ENCODE measurements around the gene COL4A3.

The COL4A3 gene

DNA sequence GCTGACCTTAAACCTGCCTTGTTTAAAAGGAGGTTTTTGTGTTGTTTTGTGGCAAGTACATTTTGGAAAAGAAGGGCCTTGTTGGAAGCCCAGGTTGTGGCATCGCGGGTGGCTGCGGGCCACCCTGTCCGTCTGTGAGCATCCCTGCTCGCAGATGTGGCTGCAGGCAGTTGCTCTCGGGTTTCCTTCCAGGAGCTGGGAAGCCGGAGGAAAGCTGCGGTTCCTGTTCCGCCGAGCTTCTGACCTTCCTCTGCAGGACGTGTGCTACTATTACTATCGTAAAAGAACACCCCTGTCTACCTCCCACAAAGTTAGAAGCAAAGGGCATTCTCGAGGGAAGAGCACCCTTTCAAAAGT is 161.4 kb downstream of the COL4A3 start:
- Histone ChIP-seq H2BK120ac (ENCODE audit: low read depth, low read length) (no peak overlapping the region), H2BK15ac (ENCODE audit: low read depth, poor library complexity, severe bottlenecking) (no peak overlapping the region), H3K4ac (ENCODE audit: low read depth in 1 of 2, low read length in 2 of 2) (peak overlapping the region in 1 of 2 experiments; percentile 93), H4K8ac (ENCODE audit: low read length) (peak overlapping the region; percentile 42), H3K36me3 (ENCODE audit: control insufficient read depth in 1 of 2, insufficient read depth in 2 of 2, low read depth in 1 of 2, low read length in 2 of 2) (peaks cover under 1 to 13% of the 10 kb centered on the region in 2 experiments), H3K4me2 (ENCODE audit: low read length, poor library complexity, severe bottlenecking) (peak overlapping the region; percentile 96), H3K9me3 (ENCODE audit: control insufficient read depth, low read length) (no peaks in the 10 kb centered on the region), H3K79me1 (replicated peaks; ENCODE audit: low read length, poor library complexity, severe bottlenecking) (peaks cover 8% of the 10 kb centered on the region), H4K91ac (ENCODE audit: low read length) (no peak overlapping the region), H2BK5ac (ENCODE audit: low read depth, low read length, poor library complexity, severe bottlenecking) (no peak overlapping the region), H3K27me3 (ENCODE audit: control insufficient read depth in 1 of 2, insufficient read depth in 1 of 2, low read length in 2 of 2) (no peaks in the 10 kb centered on the region), H2BK12ac (ENCODE audit: low read length in 2 of 2) (peak overlapping the region in 1 of 2 experiments; percentile 10), H3K18ac (ENCODE audit: low read depth in 1 of 2, low read length in 2 of 2) (no peak overlapping the region), H3K23ac (ENCODE audit: low read length in 2 of 2) (no peak overlapping the region), H3K14ac (ENCODE audit: low read length in 2 of 2) (no peak overlapping the region), H2AFZ (ENCODE audit: low read depth, low read length) (peak overlapping the region; percentile 88), H3K4me1 (ENCODE audit: control insufficient read depth, insufficient read depth, low read depth, low read length) (no peaks in the 10 kb centered on the region), H3K9ac (ENCODE audit: low read length) (peak overlapping the region; percentile 92), H3K4me3 (ENCODE audit: insufficient read depth in 1 of 2, low read depth in 1 of 2, low read length in 2 of 2) (peak overlapping the region; percentile 85 to 88), H2AK5ac (ENCODE audit: low read length, severe bottlenecking) (no peak overlapping the region), H3K27ac (ENCODE audit: low read length, poor library complexity, severe bottlenecking) (peak overlapping the region; percentile 40)
- WGBS: 2% methylated on average over 13 of the region's 13 CpGs
- peak; percentile 59 for DNase-seq

- 93% methylated on average over 4 of the region's 6 CpGs for WGBS
- no peak overlapping the region for H2BK120ac ChIP-seq (ENCODE audit: low read depth, low read length)
- peaks cover 0 to 21% of the 10 kb centered on the region in 2 experiments for H3K36me3 ChIP-seq (ENCODE audit: control insufficient read depth in 1 of 2, insufficient read depth in 2 of 2, low read depth in 1 of 2, low read length in 2 of 2)
- H2BK12ac ChIP-seq (ENCODE audit: low read length in 2 of 2): no peak overlapping the region
- no peak overlapping the region for H2AFZ ChIP-seq (ENCODE audit: low read depth, low read length)
- no peaks in the 10 kb centered on the region for H3K4me1 ChIP-seq (ENCODE audit: control insufficient read depth, insufficient read depth, low read depth, low read length)
- DNase-seq: no peak
- no peak overlapping the region for H3K4ac ChIP-seq (ENCODE audit: low read depth in 1 of 2, low read length in 2 of 2)
- H3K14ac ChIP-seq (ENCODE audit: low read length in 2 of 2): no peak overlapping the region
- no peak overlapping the region for H2BK15ac ChIP-seq (ENCODE audit: low read depth, poor library complexity, severe bottlenecking)
- H2AK5ac ChIP-seq (ENCODE audit: low read length, severe bottlenecking): peak overlapping the region; percentile 84
- no peak overlapping the region for H4K8ac ChIP-seq (ENCODE audit: low read length)
- no peak overlapping the region for H2BK5ac ChIP-seq (ENCODE audit: low read depth, low read length, poor library complexity, severe bottlenecking)
- no peaks in the 10 kb centered on the region for H3K27me3 ChIP-seq (ENCODE audit: control insufficient read depth in 1 of 2, insufficient read depth in 1 of 2, low read length in 2 of 2)
- H3K79me1 ChIP-seq (replicated peaks; ENCODE audit: low read length, poor library complexity, severe bottlenecking): peaks cover 8% of the 10 kb centered on the region
- H3K4me3 ChIP-seq (ENCODE audit: insufficient read depth in 1 of 2, low read depth in 1 of 2, low read length in 2 of 2): peak overlapping the region in 1 of 2 experiments; percentile 85
- peak overlapping the region; percentile 96 for H3K4me2 ChIP-seq (ENCODE audit: low read length, poor library complexity, severe bottlenecking)
- H3K18ac ChIP-seq (ENCODE audit: low read depth in 1 of 2, low read length in 2 of 2): no peak overlapping the region
- peak overlapping the region; percentile 92 for H3K9ac ChIP-seq (ENCODE audit: low read length)
- no peak overlapping the region for H3K23ac ChIP-seq (ENCODE audit: low read length in 2 of 2)
- no peaks in the 10 kb centered on the region for H3K9me3 ChIP-seq (ENCODE audit: control insufficient read depth, low read length)
- H4K91ac ChIP-seq (ENCODE audit: low read length): no peak overlapping the region
- no peak overlapping the region for H3K27ac ChIP-seq (ENCODE audit: low read length, poor library complexity, severe bottlenecking)
Measured at GRCh38 chr2:227326783-227327182, 162.4 kb downstream of the COL4A3 start.

- Histone ChIP-seq H3K9me3 (ENCODE audit: control insufficient read depth, low read length) (no peaks in the 10 kb centered on the region), H2AK5ac (ENCODE audit: low read length, severe bottlenecking) (no peak overlapping the region), H3K14ac (ENCODE audit: low read length in 2 of 2) (no peak overlapping the region), H2BK12ac (ENCODE audit: low read length in 2 of 2) (no peak overlapping the region), H3K4me1 (ENCODE audit: control insufficient read depth, insufficient read depth, low read depth, low read length) (peaks cover 7% of the 10 kb centered on the region), H4K8ac (ENCODE audit: low read length) (no peak overlapping the region), H3K23ac (ENCODE audit: low read length in 2 of 2) (no peak overlapping the region), H3K4ac (ENCODE audit: low read depth in 1 of 2, low read length in 2 of 2) (no peak overlapping the region), H3K4me2 (ENCODE audit: low read length, poor library complexity, severe bottlenecking) (no peak overlapping the region), H3K27ac (ENCODE audit: low read length, poor library complexity, severe bottlenecking) (no peak overlapping the region), H3K4me3 (ENCODE audit: insufficient read depth in 1 of 2, low read depth in 1 of 2, low read length in 2 of 2) (no peak overlapping the region), H3K9ac (ENCODE audit: low read length) (no peak overlapping the region), H2BK15ac (ENCODE audit: low read depth, poor library complexity, severe bottlenecking) (no peak overlapping the region), H2AFZ (ENCODE audit: low read depth, low read length) (no peak overlapping the region), H2BK120ac (ENCODE audit: low read depth, low read length) (no peak overlapping the region), H3K79me1 (replicated peaks; ENCODE audit: low read length, poor library complexity, severe bottlenecking) (peaks cover 3% of the 10 kb centered on the region), H4K91ac (ENCODE audit: low read length) (no peak overlapping the region), H2BK5ac (ENCODE audit: low read depth, low read length, poor library complexity, severe bottlenecking) (no peak overlapping the region), H3K18ac (ENCODE audit: low read depth in 1 of 2, low read length in 2 of 2) (no peak overlapping the region), H3K36me3 (ENCODE audit: control insufficient read depth in 1 of 2, insufficient read depth in 2 of 2, low read depth in 1 of 2, low read length in 2 of 2) (peaks cover 2 to 78% of the 10 kb centered on the region in 2 experiments), H3K27me3 (ENCODE audit: control insufficient read depth in 1 of 2, insufficient read depth in 1 of 2, low read length in 2 of 2) (no peaks in the 10 kb centered on the region)
- 92% methylated on average over 1 of the region's 1 CpG for WGBS
- no peak for DNase-seq
Measured at GRCh38 chr2:227335713-227336112, 171.3 kb downstream of the COL4A3 start.

DNA sequence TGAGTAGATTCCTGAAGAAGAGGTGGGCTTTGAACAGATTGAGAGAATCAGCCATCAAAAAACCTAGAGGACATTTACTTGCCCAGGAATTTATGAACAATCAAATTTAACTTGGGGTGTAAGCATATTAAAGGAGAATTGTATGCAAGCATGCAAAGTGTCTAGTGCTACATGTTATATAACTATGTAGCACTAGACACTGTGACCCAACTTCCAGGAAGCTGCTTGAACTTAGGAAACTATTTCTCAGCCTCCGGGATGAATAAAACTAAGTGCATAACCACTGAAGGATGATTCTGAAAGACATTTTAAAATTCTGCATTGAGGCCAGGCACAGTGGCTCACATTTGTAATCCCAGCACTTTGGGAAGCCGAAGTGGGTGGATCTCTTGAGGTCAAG is 173.0 kb downstream of the COL4A3 start:
- peaks cover 7% of the 10 kb centered on the region for H3K4me1 ChIP-seq (ENCODE audit: control insufficient read depth, insufficient read depth, low read depth, low read length)
- no peak overlapping the region for H3K23ac ChIP-seq (ENCODE audit: low read length in 2 of 2)
- no peaks in the 10 kb centered on the region for H3K27me3 ChIP-seq (ENCODE audit: control insufficient read depth in 1 of 2, insufficient read depth in 1 of 2, low read length in 2 of 2)
- H3K79me1 ChIP-seq (replicated peaks; ENCODE audit: low read length, poor library complexity, severe bottlenecking): peaks cover 3% of the 10 kb centered on the region
- no peak for DNase-seq
- no peak overlapping the region for H3K4me3 ChIP-seq (ENCODE audit: insufficient read depth in 1 of 2, low read depth in 1 of 2, low read length in 2 of 2)
- no peak overlapping the region for H3K4ac ChIP-seq (ENCODE audit: low read depth in 1 of 2, low read length in 2 of 2)
- no peak overlapping the region for H3K18ac ChIP-seq (ENCODE audit: low read depth in 1 of 2, low read length in 2 of 2)
- H3K36me3 ChIP-seq (ENCODE audit: control insufficient read depth in 1 of 2, insufficient read depth in 2 of 2, low read depth in 1 of 2, low read length in 2 of 2): peaks cover 2 to 82% of the 10 kb centered on the region in 2 experiments
- H2AK5ac ChIP-seq (ENCODE audit: low read length, severe bottlenecking): no peak overlapping the region
- no peak overlapping the region for H2AFZ ChIP-seq (ENCODE audit: low read depth, low read length)
- H3K27ac ChIP-seq (ENCODE audit: low read length, poor library complexity, severe bottlenecking): no peak overlapping the region
- H4K91ac ChIP-seq (ENCODE audit: low read length): no peak overlapping the region
- no peak overlapping the region for H4K8ac ChIP-seq (ENCODE audit: low read length)
- no peak overlapping the region for H3K4me2 ChIP-seq (ENCODE audit: low read length, poor library complexity, severe bottlenecking)
- WGBS: 100% methylated on average over 2 of the region's 2 CpGs
- H3K14ac ChIP-seq (ENCODE audit: low read length in 2 of 2): no peak overlapping the region
- H2BK12ac ChIP-seq (ENCODE audit: low read length in 2 of 2): no peak overlapping the region
- no peak overlapping the region for H2BK15ac ChIP-seq (ENCODE audit: low read depth, poor library complexity, severe bottlenecking)
- H2BK5ac ChIP-seq (ENCODE audit: low read depth, low read length, poor library complexity, severe bottlenecking): no peak overlapping the region
- no peak overlapping the region for H3K9ac ChIP-seq (ENCODE audit: low read length)
- no peak overlapping the region for H2BK120ac ChIP-seq (ENCODE audit: low read depth, low read length)
- no peaks in the 10 kb centered on the region for H3K9me3 ChIP-seq (ENCODE audit: control insufficient read depth, low read length)

Data from mesenchymal stem cell (in vitro differentiated cells and primary cell).